Endothelial cell of hepatic sinusoid (primary cell): Measurements from ENCODE around the gene KRT25.

Experiments
- in situ Hi-C: cut with HindIII; loops from 2 replicates; pipeline ENCODE4 v1.10.0; 2017; ENCODE audit warnings: low sequenced_read_pairs

Gene KRT25

GRCh38 chr17:40699371-40699770 is 55.8 kb downstream of the KRT25 start:
- in situ Hi-C loops, result no loop called here
